H9 (cell line): Measurements from ENCODE around the gene PCDHA4. TPM values are rescaled to one million over a fixed set of nuclear protein-coding genes. Genes with fewer than 3 reads are reported as not detected.

Source experiments
- DNase-seq: peaks from one replicate; pipeline ENCODE4 v3.0.0-alpha.2; 2017
- H2AFZ ChIP-seq: one replicate; pipeline ENCODE4 v1.6.1; 2013; ENCODE audit warnings: mild to moderate bottlenecking, low read length, control low read depth, moderate library complexity
- H2AK5ac ChIP-seq: 2 replicates; pipeline ENCODE4 v1.6.1; 2013; ENCODE audit warnings: low read length, control low read depth, mixed read lengths; ENCODE audit not compliant: insufficient read length
- H2BK120ac ChIP-seq: one replicate; pipeline ENCODE4 v1.6.1; 2013; ENCODE audit warnings: low read depth, mild to moderate bottlenecking, low read length, control low read depth, inconsistent platforms; ENCODE audit not compliant: poor library complexity, severe bottlenecking
- H2BK12ac ChIP-seq: 2 replicates; pipeline ENCODE4 v1.6.1; 2013; ENCODE audit warnings: low read length, control low read depth, mixed read lengths, low read depth; ENCODE audit not compliant: insufficient read length
- H2BK15ac ChIP-seq: 2 replicates; pipeline ENCODE4 v1.6.1; 2013; ENCODE audit warnings: low read depth, low read length, control low read depth
- H2BK20ac ChIP-seq: one replicate; pipeline ENCODE4 v1.6.1; 2013; ENCODE audit warnings: low read depth, mild to moderate bottlenecking, low read length, control low read depth, inconsistent platforms; ENCODE audit not compliant: poor library complexity, severe bottlenecking
- H2BK5ac ChIP-seq: 2 replicates; pipeline ENCODE4 v1.6.1; 2013; ENCODE audit warnings: low read length, control low read depth, mixed read lengths; ENCODE audit not compliant: insufficient read length
- H3K14ac ChIP-seq: 2 replicates; pipeline ENCODE4 v1.6.1; 2013; ENCODE audit warnings: low read length, control low read depth; ENCODE audit not compliant: insufficient read depth
- H3K18ac ChIP-seq: 2 replicates; pipeline ENCODE4 v1.6.1; 2013; ENCODE audit warnings: low read depth, mild to moderate bottlenecking, mixed read lengths, low read length, control low read depth; ENCODE audit not compliant: insufficient read length
- H3K23ac ChIP-seq: 2 replicates; pipeline ENCODE4 v1.6.1; 2013; ENCODE audit warnings: low read length, control low read depth, mixed read lengths, low read depth; ENCODE audit not compliant: insufficient read length
- H3K23me2 ChIP-seq: 2 replicates; pipeline ENCODE4 v1.6.1; 2013; ENCODE audit warnings: low read depth, mild to moderate bottlenecking, mixed read lengths, low read length, control low read depth; ENCODE audit not compliant: insufficient read length, poor library complexity, severe bottlenecking
- H3K27ac ChIP-seq: 2 replicates; pipeline ENCODE4 v1.5.1; 2013; ENCODE audit warnings: low read length, control low read depth, mixed read lengths, low read depth; ENCODE audit not compliant: insufficient read length
- H3K27me3 ChIP-seq: 2 replicates; pipeline ENCODE4 v1.6.1; 2013; ENCODE audit warnings: low read length, control low read depth, inconsistent platforms; ENCODE audit not compliant: insufficient read depth
- H3K4ac ChIP-seq: 2 replicates; pipeline ENCODE4 v1.6.1; 2013; ENCODE audit warnings: low read depth, mild to moderate bottlenecking, control low read depth, inconsistent platforms, low read length, moderate library complexity
- H3K4me1 ChIP-seq: 2 replicates; pipeline ENCODE4 v1.6.1; 2013; ENCODE audit warnings: low read length, control low read depth, inconsistent platforms; ENCODE audit not compliant: insufficient read depth
- H3K4me2 ChIP-seq: 2 replicates; pipeline ENCODE4 v1.6.1; 2013; ENCODE audit warnings: low read length, control low read depth, mixed read lengths; ENCODE audit not compliant: insufficient read length, insufficient read depth
- H3K56ac ChIP-seq: 2 replicates; pipeline ENCODE4 v1.6.1; 2013; ENCODE audit warnings: low read depth, mild to moderate bottlenecking, mixed read lengths, low read length, control low read depth; ENCODE audit not compliant: insufficient read length
- H3K79me1 ChIP-seq: 2 replicates; pipeline ENCODE4 v1.6.1; 2013; ENCODE audit warnings: low read depth, mild to moderate bottlenecking, moderate library complexity, low read length, control low read depth, inconsistent platforms; ENCODE audit not compliant: insufficient read depth, poor library complexity, severe bottlenecking
- H3K79me2 ChIP-seq: 2 replicates; pipeline ENCODE4 v1.6.1; 2013; ENCODE audit warnings: low read length, control low read depth, inconsistent platforms; ENCODE audit not compliant: insufficient read depth
- H3K9ac ChIP-seq: 2 replicates; pipeline ENCODE4 v1.6.1; 2013; ENCODE audit warnings: low read length, control low read depth, mixed read lengths; ENCODE audit not compliant: insufficient read length; ENCODE audit errors: extremely low read depth
- H3K9me3 ChIP-seq: one replicate; pipeline ENCODE4 v1.6.1; 2013; ENCODE audit warnings: low read depth, low read length, inconsistent platforms; ENCODE audit not compliant: control insufficient read depth
- H3T11ph ChIP-seq: one replicate; pipeline ENCODE4 v1.6.1; 2013; ENCODE audit warnings: mild to moderate bottlenecking, low read length, control low read depth, inconsistent platforms
- H4K20me1 ChIP-seq: one replicate; pipeline ENCODE4 v1.6.1; 2013; ENCODE audit not compliant: control insufficient read depth, insufficient read length, insufficient read depth
- H4K5ac ChIP-seq: 2 replicates; pipeline ENCODE4 v1.6.1; 2013; ENCODE audit warnings: low read depth, mild to moderate bottlenecking, mixed read lengths, low read length, control low read depth; ENCODE audit not compliant: insufficient read length
- H4K8ac ChIP-seq: replicated peaks from 2 replicates; pipeline ENCODE4 v1.6.1; 2013; ENCODE audit warnings: low read length, control low read depth, mixed read lengths, low read depth; ENCODE audit not compliant: insufficient read length
- H4K91ac ChIP-seq: 2 replicates; pipeline ENCODE4 v1.6.1; 2013; ENCODE audit warnings: low read depth, mild to moderate bottlenecking, moderate library complexity, mixed read lengths, low read length, control low read depth; ENCODE audit not compliant: insufficient read length
- H3K27ac Mint-ChIP-seq, 3 experiments: 2 replicates in 2 of 3; 3 replicates in 1 of 3; pipeline ENCODE4 v1.8.0; 2020 to 2021; ENCODE audit warnings: mixed read lengths in 3 of 3, mild to moderate bottlenecking in 1 of 3, moderate library complexity in 1 of 3
- H3K27me3 Mint-ChIP-seq: 2 replicates; pipeline ENCODE4 v1.8.0; 2021; ENCODE audit warnings: low read depth, mild to moderate bottlenecking, moderate library complexity, mixed read lengths
- H3K36me3 Mint-ChIP-seq, 3 experiments: 2 replicates in 2 of 3; 3 replicates in 1 of 3; pipeline ENCODE4 v1.8.0; 2020 to 2021; ENCODE audit warnings: low read depth in 3 of 3, mixed read lengths in 3 of 3; ENCODE audit not compliant: insufficient read depth in 1 of 3
- H3K4me1 Mint-ChIP-seq, 2 experiments: 2 replicates each; pipeline ENCODE4 v1.8.0; 2020; ENCODE audit warnings: mixed read lengths in 2 of 2
- H3K4me3 Mint-ChIP-seq, 2 experiments: 2 replicates in 1 of 2; 3 replicates in 1 of 2; pipeline ENCODE4 v1.8.0; 2020 to 2021; ENCODE audit warnings: mild to moderate bottlenecking in 2 of 2, mixed read lengths in 2 of 2, moderate library complexity in 1 of 2
- H3K9me3 Mint-ChIP-seq, 2 experiments: 2 replicates in 1 of 2; 3 replicates in 1 of 2; pipeline ENCODE4 v1.8.0; 2020; ENCODE audit warnings: mild to moderate bottlenecking in 2 of 2, mixed read lengths in 2 of 2, moderate library complexity in 1 of 2
- WGBS: extraction: QIAGEN DNeasy Blood & Tissue Kit; methylation state at CpG from one replicate; pipeline ENCODE4 v1.1.7; 2013; ENCODE audit warnings: missing lambda C conversion rate, low lambda C conversion rate, mixed read lengths; ENCODE audit not compliant: insufficient read length; ENCODE audit errors: extremely low coverage; 5-methylcytosine and 5-hydroxymethylcytosine counted together
- total RNA-seq: library from RNA; stranded (reverse); gene quantifications from 2 replicates; pipeline ENCODE4 v1.2.1, GENCODE V29; 2021
- TF ChIP-seq, protein P1 (sequence below): fragments of 200-600 bp; sonication (generic); conservative IDR thresholded peaks from 3 replicates; pipeline ENCODE4 v1.8.0; 2021; ENCODE audit warnings: antibody characterized with exemption, mild to moderate bottlenecking

Gene PCDHA4
- total RNA-seq, 1 experiment from 2014 or later, result 3.5 TPM

- Histone ChIP-seq H4K8ac (no peak overlapping the region), H3K4me2 (no peak overlapping the region), H4K20me1 (no peaks in the 10 kb centered on the region), H2BK5ac (no peak overlapping the region), H3K14ac (no peak overlapping the region), H3K9ac (no peak overlapping the region), H3K79me2 (no peaks in the 10 kb centered on the region), H3K27me3 (no peaks in the 10 kb centered on the region), H3T11ph (no peak overlapping the region), H3K79me1 (no peaks in the 10 kb centered on the region), H3K23ac (no peak overlapping the region), H2BK15ac (no peak overlapping the region), H3K4ac (no peak overlapping the region), H2BK12ac (no peak overlapping the region), H3K9me3 (peaks cover 9% of the 10 kb centered on the region), H3K56ac (no peak overlapping the region), H3K27ac (no peak overlapping the region), H2BK20ac (no peak overlapping the region), H3K23me2 (no peaks in the 10 kb centered on the region), H2AK5ac (no peak overlapping the region), H3K4me1 (no peaks in the 10 kb centered on the region), H3K18ac (no peak overlapping the region), H2BK120ac (no peak overlapping the region), H4K91ac (no peak overlapping the region), H4K5ac (no peak overlapping the region), H2AFZ (no peak overlapping the region)
- TF ChIP-seq, protein P1, sequence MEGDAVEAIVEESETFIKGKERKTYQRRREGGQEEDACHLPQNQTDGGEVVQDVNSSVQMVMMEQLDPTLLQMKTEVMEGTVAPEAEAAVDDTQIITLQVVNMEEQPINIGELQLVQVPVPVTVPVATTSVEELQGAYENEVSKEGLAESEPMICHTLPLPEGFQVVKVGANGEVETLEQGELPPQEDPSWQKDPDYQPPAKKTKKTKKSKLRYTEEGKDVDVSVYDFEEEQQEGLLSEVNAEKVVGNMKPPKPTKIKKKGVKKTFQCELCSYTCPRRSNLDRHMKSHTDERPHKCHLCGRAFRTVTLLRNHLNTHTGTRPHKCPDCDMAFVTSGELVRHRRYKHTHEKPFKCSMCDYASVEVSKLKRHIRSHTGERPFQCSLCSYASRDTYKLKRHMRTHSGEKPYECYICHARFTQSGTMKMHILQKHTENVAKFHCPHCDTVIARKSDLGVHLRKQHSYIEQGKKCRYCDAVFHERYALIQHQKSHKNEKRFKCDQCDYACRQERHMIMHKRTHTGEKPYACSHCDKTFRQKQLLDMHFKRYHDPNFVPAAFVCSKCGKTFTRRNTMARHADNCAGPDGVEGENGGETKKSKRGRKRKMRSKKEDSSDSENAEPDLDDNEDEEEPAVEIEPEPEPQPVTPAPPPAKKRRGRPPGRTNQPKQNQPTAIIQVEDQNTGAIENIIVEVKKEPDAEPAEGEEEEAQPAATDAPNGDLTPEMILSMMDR, result no peak
- Mint-ChIP-seq H3K36me3 (peaks cover 35 to 48% (median 41%) of the 10 kb centered on the region in 3 experiments), H3K4me1 (peaks cover 0 to 6% of the 10 kb centered on the region in 2 experiments; a peak in 1 of 4 replicates), H3K9me3 (peaks cover 26 to 35% of the 10 kb centered on the region in 2 experiments), H3K27ac (no peak overlapping the region; a peak in 1 of 7 replicates), H3K27me3 (no peaks in the 10 kb centered on the region), H3K4me3 (no peak overlapping the region)
- no peak for DNase-seq
- WGBS, result no CpG with 5 or more reads among the region's 76 CpGs
Measured at GRCh38 chr5:140862441-140863295, 55.8 kb downstream of the PCDHA4 start.

Other genes with a start within 250 kb of the PCDHA4 start
- 49.3 and 54.0 TPM in 2 replicates for gene SRA1, start 249.6 kb upstream of the PCDHA4 start, total RNA-seq
- gene APBB3, start 242.5 kb upstream of the PCDHA4 start, total RNA-seq, result 23.8 and 23.9 TPM in 2 replicates
- 92.0 and 92.3 TPM in 2 replicates for gene SLC35A4, start 242.2 kb upstream of the PCDHA4 start, total RNA-seq
- gene CD14, start 173.9 kb upstream of the PCDHA4 start, total RNA-seq, result 0.13 TPM in 1 of 2 replicates, not detected in the other
- gene TMCO6, start 167.6 kb upstream of the PCDHA4 start, total RNA-seq, result 37.3 and 39.3 TPM in 2 replicates
- 84.9 and 86.6 TPM in 2 replicates for gene NDUFA2, start 159.4 kb upstream of the PCDHA4 start, total RNA-seq
- 75.2 and 79.3 TPM in 2 replicates for gene IK, start 159.2 kb upstream of the PCDHA4 start, total RNA-seq
- gene WDR55, start 142.2 kb upstream of the PCDHA4 start, total RNA-seq, result 24.7 and 26.6 TPM in 2 replicates
- 2.3 and 2.4 TPM in 2 replicates for gene DND1, start 133.5 kb upstream of the PCDHA4 start, total RNA-seq
- 70.2 and 76.3 TPM in 2 replicates for gene HARS1, start 115.7 kb upstream of the PCDHA4 start, total RNA-seq
- 20.2 and 20.5 TPM in 2 replicates for gene HARS2, start 115.6 kb upstream of the PCDHA4 start, total RNA-seq
- gene ZMAT2, start 106.6 kb upstream of the PCDHA4 start, total RNA-seq, result 61.0 and 61.8 TPM in 2 replicates
- 0.44 and 0.61 TPM in 2 replicates for gene PCDHA1, start 20.9 kb upstream of the PCDHA4 start, total RNA-seq
- 0.18 and 0.20 TPM in 2 replicates for gene PCDHA2, start 12.2 kb upstream of the PCDHA4 start, total RNA-seq
- gene PCDHA3, start 6.0 kb upstream of the PCDHA4 start, total RNA-seq, result 0.20 TPM in 1 of 2 replicates, not detected in the other
- gene PCDHA5, start 14.5 kb downstream of the PCDHA4 start, total RNA-seq, result 0.33 and 0.39 TPM in 2 replicates
- gene PCDHA6, start 20.9 kb downstream of the PCDHA4 start, total RNA-seq, result 4.5 and 4.9 TPM in 2 replicates
- gene PCDHA7, start 27.2 kb downstream of the PCDHA4 start, total RNA-seq, result 0.48 and 0.86 TPM in 2 replicates
- gene PCDHA8, start 34.1 kb downstream of the PCDHA4 start, total RNA-seq, result 0.57 and 0.79 TPM in 2 replicates
- gene PCDHA9, start 41.3 kb downstream of the PCDHA4 start, total RNA-seq, result 0.46 and 0.55 TPM in 2 replicates
- gene PCDHA10, start 48.8 kb downstream of the PCDHA4 start, total RNA-seq, result 10.4 and 10.7 TPM in 2 replicates
- 6.3 and 6.6 TPM in 2 replicates for gene PCDHA11, start 61.9 kb downstream of the PCDHA4 start, total RNA-seq
- gene PCDHA12, start 68.2 kb downstream of the PCDHA4 start, total RNA-seq, result 7.1 and 7.2 TPM in 2 replicates
- gene PCDHA13, start 75.1 kb downstream of the PCDHA4 start, total RNA-seq, result 1.0 and 1.1 TPM in 2 replicates
- 8.0 and 8.7 TPM in 2 replicates for gene PCDHAC1, start 119.2 kb downstream of the PCDHA4 start, total RNA-seq
- gene PCDHAC2, start 159.4 kb downstream of the PCDHA4 start, total RNA-seq, result 4.8 and 5.4 TPM in 2 replicates
- 0.07 and 0.11 TPM in 2 replicates for gene PCDHB1, start 244.3 kb downstream of the PCDHA4 start, total RNA-seq